ENCODE measurements around the gene CNTN4. TPM values are rescaled to one million over a fixed set of nuclear protein-coding genes. Genes with fewer than 3 reads are reported as not detected.

CNTN4 gene
- total RNA-seq, 1 donor from 2014 or later: 37.5 TPM

- Histone ChIP-seq H3K27ac (no peak overlapping the region), H3K9me3 (no peaks in the 10 kb centered on the region), H3K27me3 (no peaks in the 10 kb centered on the region), H3K36me3 (no peaks in the 10 kb centered on the region), H3K4me3 (no peak overlapping the region), H3K4me1 (no peaks in the 10 kb centered on the region)
- intact Hi-C loops (cut with DNase I): no loop called here
- DNase-seq (ENCODE audit: low spot score in 2 of 2): no peak
- TF ChIP-seq CTCF (IDR thresholded peaks at IDR 0.05): no peak
Measured at GRCh38 chr3:2495746-2496145, 397.1 kb downstream of the CNTN4 start.

- no peak overlapping the region for H3K4me3 ChIP-seq
- H3K9me3 ChIP-seq: no peaks in the 10 kb centered on the region
- TF ChIP-seq CTCF (IDR thresholded peaks at IDR 0.05): no peak
- H3K4me1 ChIP-seq: no peaks in the 10 kb centered on the region
- intact Hi-C loops (cut with DNase I): no loop called here
- DNase-seq (ENCODE audit: low spot score in 2 of 2): no peak
- no peaks in the 10 kb centered on the region for H3K27me3 ChIP-seq
- no peak overlapping the region for H3K27ac ChIP-seq
- no peaks in the 10 kb centered on the region for H3K36me3 ChIP-seq
Measured at GRCh38 chr3:2504912-2505311, 406.2 kb downstream of the CNTN4 start.

- no peaks in the 10 kb centered on the region for H3K36me3 ChIP-seq
- intact Hi-C loops (cut with DNase I): no loop called here
- DNase-seq (ENCODE audit: low spot score in 2 of 2): no peak
- no peak overlapping the region for H3K4me3 ChIP-seq
- H3K27ac ChIP-seq: no peak overlapping the region
- H3K9me3 ChIP-seq: no peaks in the 10 kb centered on the region
- no peak for TF ChIP-seq CTCF (IDR thresholded peaks at IDR 0.05)
- H3K27me3 ChIP-seq: no peaks in the 10 kb centered on the region
- H3K4me1 ChIP-seq: no peaks in the 10 kb centered on the region
Measured at GRCh38 chr3:2506776-2507175, 408.1 kb downstream of the CNTN4 start.

GRCh38 chr3:2510591-2511145, 412.0 kb downstream of the CNTN4 start:
- Histone ChIP-seq H3K36me3 (no peaks in the 10 kb centered on the region), H3K9me3 (no peaks in the 10 kb centered on the region), H3K27ac (no peak overlapping the region), H3K27me3 (no peaks in the 10 kb centered on the region), H3K4me3 (no peak overlapping the region), H3K4me1 (no peaks in the 10 kb centered on the region)
- no peak for DNase-seq (ENCODE audit: low spot score in 2 of 2)
- no peak for TF ChIP-seq CTCF (IDR thresholded peaks at IDR 0.05)
- intact Hi-C loops (cut with DNase I): no loop called here

- no peaks in the 10 kb centered on the region for H3K4me1 ChIP-seq
- no peak overlapping the region for H3K4me3 ChIP-seq
- H3K36me3 ChIP-seq: no peaks in the 10 kb centered on the region
- no peak for TF ChIP-seq CTCF (IDR thresholded peaks at IDR 0.05)
- intact Hi-C loops (cut with DNase I): no loop called here
- H3K27me3 ChIP-seq: no peaks in the 10 kb centered on the region
- no peak overlapping the region for H3K27ac ChIP-seq
- no peaks in the 10 kb centered on the region for H3K9me3 ChIP-seq
- no peak for DNase-seq (ENCODE audit: low spot score in 2 of 2)
Measured at GRCh38 chr3:2511356-2511755, 412.7 kb downstream of the CNTN4 start.

- intact Hi-C loops (cut with DNase I): no loop called here
- Histone ChIP-seq H3K27ac (no peak overlapping the region), H3K4me1 (no peaks in the 10 kb centered on the region), H3K27me3 (no peaks in the 10 kb centered on the region), H3K36me3 (no peaks in the 10 kb centered on the region), H3K4me3 (no peak overlapping the region), H3K9me3 (no peaks in the 10 kb centered on the region)
- DNase-seq (ENCODE audit: low spot score in 2 of 2): no peak
- no peak for TF ChIP-seq CTCF (IDR thresholded peaks at IDR 0.05)
Measured at GRCh38 chr3:2512881-2513280, 414.2 kb downstream of the CNTN4 start.
